Activated CD8-positive, alpha-beta memory T cell treated with anti-CD3 and anti-CD28 coated beads for 48 hours (primary cell): ENCODE data around the gene EXOC6.
"Not testable (repeated sequence)": the region's sequence is repeated elsewhere in the genome, so short reads cannot be mapped to it uniquely, and the experiment has no call there.

ENCODE experiments used
- DNase-seq, 3 experiments: peaks; one replicate each; pipeline ENCODE4 v3.0.0-alpha.2; 2020; ENCODE audit warnings: low read depth in 2 of 3, low spot score in 2 of 3

Gene EXOC6

GRCh38 chr10:92876509-92877036, 28.3 kb downstream of the EXOC6 start:
- no peak for DNase-seq

GRCh38 chr10:92880233-92880861, 32.0 kb downstream of the EXOC6 start:
- DNase-seq = no peak

GRCh38 chr10:92880917-92881316, 32.6 kb downstream of the EXOC6 start:
- DNase-seq = no peak

- DNase-seq = no peak
These were observed 38.1 kb downstream of the EXOC6 start for GRCh38 chr10:92886334-92886961.

- DNase-seq = no peak
These were observed 42.2 kb downstream of the EXOC6 start for GRCh38 chr10:92890471-92890870.

- no peak for DNase-seq
These were observed 43.8 kb downstream of the EXOC6 start for GRCh38 chr10:92891885-92892690.

GRCh38 chr10:92892691-92893054, 44.4 kb downstream of the EXOC6 start:
- DNase-seq = no peak

- DNase-seq = no peak
These were observed 45.8 kb downstream of the EXOC6 start for GRCh38 chr10:92894081-92894655.

GRCh38 chr10:92897916-92898315, 49.6 kb downstream of the EXOC6 start:
- no peak for DNase-seq

GRCh38 chr10:92901819-92902251, 53.5 kb downstream of the EXOC6 start:
- DNase-seq = no peak

GRCh38 chr10:92903633-92904032, 55.3 kb downstream of the EXOC6 start:
- DNase-seq = no peak

- no peak for DNase-seq
These were observed 59.0 kb downstream of the EXOC6 start for GRCh38 chr10:92907280-92907679.

GRCh38 chr10:92912631-92913030, 64.3 kb downstream of the EXOC6 start:
- not testable (repeated sequence) for DNase-seq

- DNase-seq = no peak
These were observed 65.7 kb downstream of the EXOC6 start for GRCh38 chr10:92913973-92914372.

GRCh38 chr10:92914478-92915325, 66.4 kb downstream of the EXOC6 start:
- DNase-seq = no peak

- DNase-seq = no peak
These were observed 67.6 kb downstream of the EXOC6 start for GRCh38 chr10:92915892-92916291.

GRCh38 chr10:92916433-92916832, 68.1 kb downstream of the EXOC6 start:
- DNase-seq = no peak

- no peak for DNase-seq
These were observed 70.3 kb downstream of the EXOC6 start for GRCh38 chr10:92918603-92919002.

- DNase-seq = no peak
These were observed 72.5 kb downstream of the EXOC6 start for GRCh38 chr10:92920866-92921265.

GRCh38 chr10:92923416-92923815, 75.1 kb downstream of the EXOC6 start:
- DNase-seq = no peak

- no peak for DNase-seq
These were observed 81.6 kb downstream of the EXOC6 start for GRCh38 chr10:92929896-92930295.
